HepG2 (cell line): ENCODE measurements around the gene SLCO4A1. TPM values are rescaled to one million over a fixed set of nuclear protein-coding genes. Genes with fewer than 3 reads are reported as not detected.

Source experiments
- FOXP1 ChIP-seq, 2 experiments: fragments of 450-650 bp in 1 of 2; IDR thresholded peaks; 2 replicates each; pipeline ENCODE4 v1.6.1; 2017 to 2018; ENCODE audit warnings: antibody characterized with exemption in 1 of 2
- GATA4 ChIP-seq: sonication (generic); IDR thresholded peaks from 2 replicates; pipeline ENCODE4 v1.6.1; 2016; ENCODE audit warnings: antibody characterized with exemption, low read depth, borderline replicate concordance
- KLF6 ChIP-seq: IDR thresholded peaks from 2 replicates; pipeline ENCODE4 v1.8.0; 2016; ENCODE audit warnings: missing biosample characterization, missing genetic modification reagents
- YEATS4 ChIP-seq: sonication (generic); formaldehyde crosslinking; IDR thresholded peaks from 2 replicates; pipeline ENCODE4 v1.4.0; 2020; ENCODE audit warnings: missing genetic modification reagents, borderline replicate concordance
- ZBTB20 ChIP-seq: sonication (generic); formaldehyde crosslinking; IDR thresholded peaks from 2 replicates; pipeline ENCODE4 v1.8.1; 2023; ENCODE audit warnings: missing genetic modification reagents, low read depth, mild to moderate bottlenecking, borderline replicate concordance
- ZFP36L1 ChIP-seq: sonication (generic); formaldehyde crosslinking; IDR thresholded peaks from 2 replicates; pipeline ENCODE4 v1.8.0; 2022; ENCODE audit warnings: mild to moderate bottlenecking, missing genetic modification reagents, moderate library complexity
- ZFY ChIP-seq: sonication (generic); formaldehyde crosslinking; IDR thresholded peaks from 2 replicates; pipeline ENCODE4 v1.4.0; 2020; ENCODE audit warnings: missing genetic modification reagents
- ZNF354B ChIP-seq: sonication (generic); formaldehyde crosslinking; IDR thresholded peaks from 2 replicates; pipeline ENCODE4 v1.8.0; 2022; ENCODE audit warnings: mild to moderate bottlenecking, missing genetic modification reagents
- ZNF678 ChIP-seq: sonication (generic); formaldehyde crosslinking; IDR thresholded peaks from 2 replicates; pipeline ENCODE4 v1.4.0; 2020; ENCODE audit warnings: mild to moderate bottlenecking, missing genetic modification reagents
- polyA plus RNA-seq, 8 experiments: library from polyadenylated mRNA; depleted of rRNA in 3 of 8; stranded (reverse) in 7 of 8; unstranded in 1 of 8; fragments of >200 nt; fragmentation: Illumina TruSeq in 4 of 8; extraction: Trizol in 4 of 8; gene quantifications; 2 replicates each; pipeline versions ENCODE4 v1.2.1 to v1.2.3, GENCODE V29; 2011 to 2016; ENCODE audit warnings: low read depth in 4 of 8, missing spikeins in 1 of 8, mixed read lengths in 1 of 8; ENCODE audit not compliant: insufficient read depth in 1 of 8
- total RNA-seq, 5 experiments: library from RNA; depleted of rRNA; stranded (reverse); fragments of >200 nt; fragmentation: Illumina TruSeq; extraction: Trizol; gene quantifications; 2 replicates each; pipeline ENCODE4 v1.2.3, GENCODE V29; 2016; ENCODE audit warnings: low read depth in 1 of 5
- TF ChIP-seq, protein P1 (sequence below): sonication (generic); formaldehyde crosslinking; IDR thresholded peaks from 2 replicates; pipeline ENCODE4 v1.9.0; 2022; ENCODE audit warnings: low read depth, missing genetic modification reagents
- TF ChIP-seq, protein P2 (sequence below): sonication (generic); formaldehyde crosslinking; IDR thresholded peaks from 2 replicates; pipeline ENCODE4 v1.8.0; 2023; ENCODE audit warnings: mild to moderate bottlenecking, missing genetic modification reagents
- TF ChIP-seq, protein P3 (sequence below): sonication (generic); formaldehyde crosslinking; IDR thresholded peaks from 2 replicates; pipeline ENCODE4 v1.5.0; 2020; ENCODE audit warnings: mild to moderate bottlenecking, missing genetic modification reagents, borderline replicate concordance
- TF ChIP-seq, protein P4 (sequence below): sonication (generic); formaldehyde crosslinking; IDR thresholded peaks from 2 replicates; pipeline ENCODE4 v1.4.0; 2020; ENCODE audit warnings: missing genetic modification reagents
- TF ChIP-seq, protein P5 (sequence below): sonication (generic); formaldehyde crosslinking; IDR thresholded peaks from 2 replicates; pipeline ENCODE4 v1.5.0; 2020; ENCODE audit warnings: missing genetic modification reagents, mild to moderate bottlenecking, borderline replicate concordance
- TF ChIP-seq, protein P6 (sequence below): sonication (generic); formaldehyde crosslinking; IDR thresholded peaks from 2 replicates; pipeline ENCODE4 v1.5.0; 2020; ENCODE audit warnings: missing genetic modification reagents
- TF ChIP-seq, protein P7 (sequence below): IDR thresholded peaks from 2 replicates; pipeline ENCODE4 v1.6.1; 2016; ENCODE audit warnings: mild to moderate bottlenecking, missing biosample characterization, missing genetic modification reagents

Gene SLCO4A1
- total and polyA plus RNA-seq, 2 of the 13 experiments (the other 11 are each of a cell fraction or from before 2014, with no cell fraction given): 55.5 to 112 TPM

DNA sequence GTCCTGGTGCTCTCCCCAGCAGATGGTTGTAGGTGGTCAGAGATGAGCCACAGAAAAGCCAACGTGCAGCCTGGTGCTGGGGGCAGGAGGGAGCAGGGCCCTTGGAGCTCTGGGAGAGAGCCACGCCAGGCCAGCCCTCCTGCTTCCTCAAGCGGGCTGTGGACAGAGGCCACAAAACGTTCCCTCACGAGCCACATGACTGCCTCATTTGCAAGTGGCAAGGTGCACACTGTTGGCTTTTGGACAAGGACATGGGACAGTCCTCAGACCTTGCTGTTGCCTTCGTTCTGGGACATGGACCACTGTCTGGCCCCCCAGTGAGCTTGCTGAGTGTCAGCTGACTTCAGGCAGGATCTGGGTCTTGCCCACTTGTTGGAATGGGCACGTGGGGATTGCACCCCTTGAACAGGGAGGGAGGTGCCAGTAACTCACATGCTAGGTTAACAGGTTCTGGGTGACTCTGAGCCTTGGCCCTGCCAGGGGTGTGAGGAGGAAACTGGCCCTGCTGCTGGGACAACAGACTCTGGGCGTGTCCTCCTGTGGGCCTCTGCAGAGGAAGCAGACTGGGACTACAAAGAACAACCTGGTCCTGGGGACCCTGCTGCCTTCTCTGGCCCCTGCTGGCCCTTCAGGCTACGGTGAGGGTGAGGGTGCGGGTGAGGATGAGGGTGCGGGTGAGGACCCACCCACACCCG lies 2.6 kb downstream of the SLCO4A1 start (continued):
- TF ChIP-seq, protein P1, sequence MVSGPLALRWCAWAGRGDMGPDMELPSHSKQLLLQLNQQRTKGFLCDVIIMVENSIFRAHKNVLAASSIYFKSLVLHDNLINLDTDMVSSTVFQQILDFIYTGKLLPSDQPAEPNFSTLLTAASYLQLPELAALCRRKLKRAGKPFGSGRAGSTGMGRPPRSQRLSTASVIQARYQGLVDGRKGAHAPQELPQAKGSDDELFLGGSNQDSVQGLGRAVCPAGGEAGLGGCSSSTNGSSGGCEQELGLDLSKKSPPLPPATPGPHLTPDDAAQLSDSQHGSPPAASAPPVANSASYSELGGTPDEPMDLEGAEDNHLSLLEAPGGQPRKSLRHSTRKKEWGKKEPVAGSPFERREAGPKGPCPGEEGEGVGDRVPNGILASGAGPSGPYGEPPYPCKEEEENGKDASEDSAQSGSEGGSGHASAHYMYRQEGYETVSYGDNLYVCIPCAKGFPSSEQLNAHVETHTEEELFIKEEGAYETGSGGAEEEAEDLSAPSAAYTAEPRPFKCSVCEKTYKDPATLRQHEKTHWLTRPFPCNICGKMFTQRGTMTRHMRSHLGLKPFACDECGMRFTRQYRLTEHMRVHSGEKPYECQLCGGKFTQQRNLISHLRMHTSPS (CRISPR knock-in tag): no peak
- TF ChIP-seq, protein P2, sequence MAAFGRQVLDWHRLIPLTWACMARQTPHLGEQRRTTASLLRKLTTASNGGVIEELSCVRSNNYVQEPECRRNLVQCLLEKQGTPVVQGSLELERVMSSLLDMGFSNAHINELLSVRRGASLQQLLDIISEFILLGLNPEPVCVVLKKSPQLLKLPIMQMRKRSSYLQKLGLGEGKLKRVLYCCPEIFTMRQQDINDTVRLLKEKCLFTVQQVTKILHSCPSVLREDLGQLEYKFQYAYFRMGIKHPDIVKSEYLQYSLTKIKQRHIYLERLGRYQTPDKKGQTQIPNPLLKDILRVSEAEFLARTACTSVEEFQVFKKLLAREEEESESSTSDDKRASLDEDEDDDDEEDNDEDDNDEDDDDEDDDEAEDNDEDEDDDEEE (CRISPR knock-in tag): no peak
- TF ChIP-seq KLF6 (CRISPR knock-in tag): no peak
- no peak for TF ChIP-seq GATA4
- no peak for TF ChIP-seq ZBTB20 (CRISPR knock-in tag)
- TF ChIP-seq, protein P3, sequence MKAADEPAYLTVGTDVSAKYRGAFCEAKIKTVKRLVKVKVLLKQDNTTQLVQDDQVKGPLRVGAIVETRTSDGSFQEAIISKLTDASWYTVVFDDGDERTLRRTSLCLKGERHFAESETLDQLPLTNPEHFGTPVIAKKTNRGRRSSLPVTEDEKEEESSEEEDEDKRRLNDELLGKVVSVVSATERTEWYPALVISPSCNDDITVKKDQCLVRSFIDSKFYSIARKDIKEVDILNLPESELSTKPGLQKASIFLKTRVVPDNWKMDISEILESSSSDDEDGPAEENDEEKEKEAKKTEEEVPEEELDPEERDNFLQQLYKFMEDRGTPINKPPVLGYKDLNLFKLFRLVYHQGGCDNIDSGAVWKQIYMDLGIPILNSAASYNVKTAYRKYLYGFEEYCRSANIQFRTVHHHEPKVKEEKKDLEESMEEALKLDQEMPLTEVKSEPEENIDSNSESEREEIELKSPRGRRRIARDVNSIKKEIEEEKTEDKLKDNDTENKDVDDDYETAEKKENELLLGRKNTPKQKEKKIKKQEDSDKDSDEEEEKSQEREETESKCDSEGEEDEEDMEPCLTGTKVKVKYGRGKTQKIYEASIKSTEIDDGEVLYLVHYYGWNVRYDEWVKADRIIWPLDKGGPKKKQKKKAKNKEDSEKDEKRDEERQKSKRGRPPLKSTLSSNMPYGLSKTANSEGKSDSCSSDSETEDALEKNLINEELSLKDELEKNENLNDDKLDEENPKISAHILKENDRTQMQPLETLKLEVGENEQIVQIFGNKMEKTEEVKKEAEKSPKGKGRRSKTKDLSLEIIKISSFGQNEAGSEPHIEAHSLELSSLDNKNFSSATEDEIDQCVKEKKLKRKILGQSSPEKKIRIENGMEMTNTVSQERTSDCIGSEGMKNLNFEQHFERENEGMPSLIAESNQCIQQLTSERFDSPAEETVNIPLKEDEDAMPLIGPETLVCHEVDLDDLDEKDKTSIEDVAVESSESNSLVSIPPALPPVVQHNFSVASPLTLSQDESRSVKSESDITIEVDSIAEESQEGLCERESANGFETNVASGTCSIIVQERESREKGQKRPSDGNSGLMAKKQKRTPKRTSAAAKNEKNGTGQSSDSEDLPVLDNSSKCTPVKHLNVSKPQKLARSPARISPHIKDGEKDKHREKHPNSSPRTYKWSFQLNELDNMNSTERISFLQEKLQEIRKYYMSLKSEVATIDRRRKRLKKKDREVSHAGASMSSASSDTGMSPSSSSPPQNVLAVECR (CRISPR knock-in tag): peak; percentile 20; the same call in 1 of the 2 replicates
- no peak for TF ChIP-seq ZNF678 (CRISPR knock-in tag)
- TF ChIP-seq ZFP36L1: no peak
- TF ChIP-seq ZFY (CRISPR knock-in tag): no peak
- TF ChIP-seq, protein P4, sequence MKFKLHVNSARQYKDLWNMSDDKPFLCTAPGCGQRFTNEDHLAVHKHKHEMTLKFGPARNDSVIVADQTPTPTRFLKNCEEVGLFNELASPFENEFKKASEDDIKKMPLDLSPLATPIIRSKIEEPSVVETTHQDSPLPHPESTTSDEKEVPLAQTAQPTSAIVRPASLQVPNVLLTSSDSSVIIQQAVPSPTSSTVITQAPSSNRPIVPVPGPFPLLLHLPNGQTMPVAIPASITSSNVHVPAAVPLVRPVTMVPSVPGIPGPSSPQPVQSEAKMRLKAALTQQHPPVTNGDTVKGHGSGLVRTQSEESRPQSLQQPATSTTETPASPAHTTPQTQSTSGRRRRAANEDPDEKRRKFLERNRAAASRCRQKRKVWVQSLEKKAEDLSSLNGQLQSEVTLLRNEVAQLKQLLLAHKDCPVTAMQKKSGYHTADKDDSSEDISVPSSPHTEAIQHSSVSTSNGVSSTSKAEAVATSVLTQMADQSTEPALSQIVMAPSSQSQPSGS (CRISPR knock-in tag): no peak
- no peak for TF ChIP-seq ZNF354B (CRISPR knock-in tag)
- TF ChIP-seq, protein P5, sequence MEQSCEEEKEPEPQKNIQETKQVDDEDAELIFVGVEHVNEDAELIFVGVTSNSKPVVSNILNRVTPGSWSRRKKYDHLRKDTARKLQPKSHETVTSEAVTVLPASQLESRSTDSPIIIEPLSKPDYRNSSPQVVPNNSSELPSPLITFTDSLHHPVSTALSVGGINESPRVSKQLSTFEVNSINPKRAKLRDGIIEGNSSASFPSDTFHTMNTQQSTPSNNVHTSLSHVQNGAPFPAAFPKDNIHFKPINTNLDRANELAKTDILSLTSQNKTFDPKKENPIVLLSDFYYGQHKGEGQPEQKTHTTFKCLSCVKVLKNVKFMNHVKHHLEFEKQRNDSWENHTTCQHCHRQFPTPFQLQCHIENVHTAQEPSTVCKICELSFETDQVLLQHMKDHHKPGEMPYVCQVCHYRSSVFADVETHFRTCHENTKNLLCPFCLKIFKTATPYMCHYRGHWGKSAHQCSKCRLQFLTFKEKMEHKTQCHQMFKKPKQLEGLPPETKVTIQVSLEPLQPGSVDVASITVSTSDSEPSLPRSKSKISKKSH (CRISPR knock-in tag): no peak
- TF ChIP-seq FOXP1 (IDR thresholded peaks at IDR 0.05): no peak
- TF ChIP-seq FOXP1 (CRISPR knock-in tag; IDR thresholded peaks at IDR 0.05): no peak
- TF ChIP-seq, protein P6, sequence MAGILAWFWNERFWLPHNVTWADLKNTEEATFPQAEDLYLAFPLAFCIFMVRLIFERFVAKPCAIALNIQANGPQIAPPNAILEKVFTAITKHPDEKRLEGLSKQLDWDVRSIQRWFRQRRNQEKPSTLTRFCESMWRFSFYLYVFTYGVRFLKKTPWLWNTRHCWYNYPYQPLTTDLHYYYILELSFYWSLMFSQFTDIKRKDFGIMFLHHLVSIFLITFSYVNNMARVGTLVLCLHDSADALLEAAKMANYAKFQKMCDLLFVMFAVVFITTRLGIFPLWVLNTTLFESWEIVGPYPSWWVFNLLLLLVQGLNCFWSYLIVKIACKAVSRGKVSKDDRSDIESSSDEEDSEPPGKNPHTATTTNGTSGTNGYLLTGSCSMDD: no peak
- TF ChIP-seq, protein P7, sequence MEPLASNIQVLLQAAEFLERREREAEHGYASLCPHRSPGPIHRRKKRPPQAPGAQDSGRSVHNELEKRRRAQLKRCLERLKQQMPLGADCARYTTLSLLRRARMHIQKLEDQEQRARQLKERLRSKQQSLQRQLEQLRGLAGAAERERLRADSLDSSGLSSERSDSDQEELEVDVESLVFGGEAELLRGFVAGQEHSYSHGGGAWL: no peak
- no peak for TF ChIP-seq YEATS4 (CRISPR knock-in tag)
